K562 (cell line): Measurements from ENCODE around the gene COL9A2. TPM values are rescaled to one million over a fixed set of nuclear protein-coding genes. Genes with fewer than 3 reads are reported as not detected.

ENCODE experiments used
- CTBP1 ChIP-seq: fragments of 450-650 bp; IDR thresholded peaks from 2 replicates; pipeline ENCODE4 v1.6.1; 2016; ENCODE audit warnings: borderline replicate concordance
- GTF3C2 ChIP-seq: IDR thresholded peaks from 3 replicates; pipeline ENCODE4 v1.6.1; 2011; ENCODE audit warnings: borderline replicate concordance, mild to moderate bottlenecking, moderate library complexity; ENCODE audit not compliant: insufficient read length; ENCODE audit errors: extremely low read depth
- SMC3 ChIP-seq: conservative IDR thresholded peaks from 2 replicates; pipeline ENCODE4 v1.6.1; 2011; ENCODE audit warnings: low read depth, low read length, improper control_type of control experiment; ENCODE audit not compliant: insufficient read depth
- TCF7 ChIP-seq: sonication (generic); IDR thresholded peaks from 2 replicates; pipeline ENCODE4 v1.6.1; 2016; ENCODE audit warnings: antibody characterized with exemption, borderline replicate concordance
- TRIM28 ChIP-seq: fragments of 450-650 bp; IDR thresholded peaks from 2 replicates; pipeline ENCODE4 v1.6.1; 2017
- polyA plus RNA-seq, 8 experiments: library from polyadenylated mRNA; depleted of rRNA in 4 of 8; stranded (reverse) in 5 of 8; unstranded in 3 of 8; fragments of >200 nt; fragmentation: Nextera tagmentation in 2 of 8; fragmentation: Illumina TruSeq in 1 of 8; extraction: Ambion mirVana in 2 of 8; extraction: Trizol in 1 of 8; gene quantifications; 2 replicates each; pipeline versions ENCODE4 v1.2.1 to v1.2.3, GENCODE V29; 2011 to 2014; ENCODE audit warnings: inconsistent platforms in 1 of 8, missing spikeins in 1 of 8
- total RNA-seq, 7 experiments: library from RNA; depleted of rRNA in 6 of 7; stranded (reverse); fragments of >200 nt in 6 of 7; fragmentation: Illumina TruSeq in 2 of 7; extraction: Trizol in 2 of 7; gene quantifications; 2 replicates each; pipeline versions ENCODE4 v1.2.1 to v1.2.3, GENCODE V29; 2011 to 2021; ENCODE audit warnings: low replicate concordance in 1 of 7

The COL9A2 gene
- total and polyA plus RNA-seq, 9 of the 15 experiments (the other 6 are each of a cell fraction or from before 2014, with no cell fraction given) = 0.03 to 2.2 (median 0.31) TPM

DNA sequence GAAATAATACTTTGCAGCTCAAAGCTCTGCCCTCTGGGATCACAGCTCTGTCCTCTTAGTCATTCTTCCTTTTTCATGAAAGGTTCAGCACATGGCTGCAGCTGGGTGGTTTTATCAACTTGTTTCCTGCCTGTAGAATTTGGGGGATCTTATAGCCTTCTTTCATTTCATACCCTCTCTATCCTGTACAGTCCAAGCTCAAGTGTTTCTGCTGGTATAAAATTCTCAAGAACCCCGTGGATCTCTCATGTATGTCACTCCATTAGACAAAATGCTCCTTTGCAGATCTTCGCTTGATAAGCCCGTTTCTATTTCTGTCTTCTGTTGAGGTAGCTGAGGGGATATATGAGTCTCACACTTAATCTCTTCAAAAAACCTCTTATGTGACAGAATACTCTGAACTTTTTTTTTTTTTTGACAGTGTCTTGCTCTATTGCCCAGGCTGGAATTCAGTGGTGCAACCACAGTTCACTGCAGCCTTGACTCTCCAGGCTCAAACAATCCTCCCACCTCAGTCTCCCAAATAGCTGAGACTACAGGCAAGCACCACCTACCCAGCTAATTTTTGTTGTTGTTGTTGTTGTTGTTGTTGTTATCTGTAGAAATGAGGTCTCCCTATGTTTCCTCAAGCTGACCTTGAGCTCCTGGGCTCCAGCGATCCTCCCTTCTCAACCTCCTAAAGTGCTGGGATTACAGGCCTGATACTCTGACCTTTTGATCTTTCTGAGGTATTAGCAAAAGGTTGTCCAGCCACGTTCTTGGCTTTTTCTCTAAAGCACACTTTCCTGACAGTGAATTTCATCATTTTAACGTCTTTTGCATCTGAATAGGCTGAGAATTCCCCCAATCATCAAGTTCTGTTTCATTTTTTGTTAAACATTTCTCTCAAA, 24.6 kb upstream of the COL9A2 start (continued):
- no peak for TF ChIP-seq GTF3C2
- TF ChIP-seq TCF7 = no peak
- TF ChIP-seq SMC3 = no peak
- TF ChIP-seq CTBP1 = no peak
- 0 out of 2 replicates have a peak, but pooled peaks have one; percentile 52 for TF ChIP-seq TRIM28
